NCI-H2107 treated with DMSO at 0.1 percent for 48 hours (cell line): ENCODE data around the gene PHKA1.
A peak's percentile ranks its signal among the peaks of the same experiment; 100 is the strongest.
"Not testable (repeated sequence)": the region's sequence is repeated elsewhere in the genome, so short reads cannot be mapped to it uniquely, and the experiment has no call there.

Experiments used
- DNase-seq: peaks from one replicate; lab custom pipeline; 2025; ENCODE audit not compliant: unreplicated experiment; lab: John Stamatoyannopoulos, UW

PHKA1 gene

DNA sequence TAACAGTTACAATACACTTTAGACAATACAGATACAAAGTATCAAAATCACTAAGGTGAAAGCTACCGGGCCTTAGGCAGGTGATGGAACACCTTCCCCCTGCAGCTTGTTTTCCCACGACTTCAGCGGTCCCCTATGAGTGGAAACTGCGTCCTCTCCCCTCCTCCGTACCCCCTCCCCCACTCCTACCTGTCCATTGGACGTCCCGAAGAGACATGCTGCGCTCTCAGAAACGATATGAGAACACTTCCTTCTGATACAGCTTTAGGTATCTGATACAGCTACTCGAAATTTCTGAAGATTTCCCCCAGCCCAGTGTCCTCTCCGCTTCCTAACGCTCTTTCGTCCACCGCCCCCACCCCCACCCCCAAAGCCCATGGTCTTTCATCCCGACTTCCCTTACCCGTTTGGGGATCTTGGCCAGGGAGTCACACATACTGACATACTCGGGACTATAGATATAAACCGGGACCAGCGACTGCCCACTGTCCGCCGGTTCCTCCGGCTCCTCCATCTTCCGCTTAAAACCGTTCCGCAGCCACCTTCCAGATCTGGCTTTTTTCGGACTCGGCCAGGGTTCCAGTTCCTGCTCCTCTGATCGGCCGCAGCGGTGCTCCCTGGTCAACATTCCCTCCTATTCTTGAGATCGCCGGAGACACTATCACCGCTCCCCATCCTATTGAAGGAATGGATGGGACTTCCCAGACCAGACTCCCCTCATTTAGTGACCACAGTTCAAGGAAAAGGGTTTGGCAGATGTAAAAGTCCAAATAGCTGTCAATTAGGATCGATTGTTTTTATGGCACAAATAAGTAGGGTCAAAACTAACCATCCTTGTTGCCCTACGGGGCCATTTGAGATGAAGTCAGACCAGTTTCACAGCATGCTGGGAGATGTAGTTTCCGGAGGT, 141.6 kb downstream of the PHKA1 start, which contains the start of gene HDAC8:
Gene HDAC8, minus strand, starts transcription at position 596 of the 910 bp plus-strand sequence. Its CDS starts 82 bp downstream, at position 514.
- DNase-seq = peak; percentile 90

DNA sequence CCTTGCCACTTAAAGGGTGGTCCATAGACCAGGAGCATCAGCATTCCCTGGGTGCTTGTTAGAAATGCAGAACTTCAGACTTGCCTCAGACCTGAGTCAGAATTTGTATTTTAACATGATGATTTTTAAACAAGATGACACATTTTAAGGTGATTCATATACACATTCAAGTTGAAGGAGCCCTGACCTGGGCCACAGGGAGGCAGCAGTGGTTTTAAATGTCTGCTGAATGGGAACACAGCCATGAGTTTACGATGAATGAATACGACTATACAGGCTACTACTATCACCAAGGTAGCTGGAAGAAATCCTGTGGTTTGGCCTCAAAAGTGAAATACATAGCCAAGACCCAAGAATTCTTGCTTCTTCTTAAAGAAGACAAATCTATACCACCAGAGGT, 144.3 kb downstream of the PHKA1 start:
- DNase-seq = no peak

DNA sequence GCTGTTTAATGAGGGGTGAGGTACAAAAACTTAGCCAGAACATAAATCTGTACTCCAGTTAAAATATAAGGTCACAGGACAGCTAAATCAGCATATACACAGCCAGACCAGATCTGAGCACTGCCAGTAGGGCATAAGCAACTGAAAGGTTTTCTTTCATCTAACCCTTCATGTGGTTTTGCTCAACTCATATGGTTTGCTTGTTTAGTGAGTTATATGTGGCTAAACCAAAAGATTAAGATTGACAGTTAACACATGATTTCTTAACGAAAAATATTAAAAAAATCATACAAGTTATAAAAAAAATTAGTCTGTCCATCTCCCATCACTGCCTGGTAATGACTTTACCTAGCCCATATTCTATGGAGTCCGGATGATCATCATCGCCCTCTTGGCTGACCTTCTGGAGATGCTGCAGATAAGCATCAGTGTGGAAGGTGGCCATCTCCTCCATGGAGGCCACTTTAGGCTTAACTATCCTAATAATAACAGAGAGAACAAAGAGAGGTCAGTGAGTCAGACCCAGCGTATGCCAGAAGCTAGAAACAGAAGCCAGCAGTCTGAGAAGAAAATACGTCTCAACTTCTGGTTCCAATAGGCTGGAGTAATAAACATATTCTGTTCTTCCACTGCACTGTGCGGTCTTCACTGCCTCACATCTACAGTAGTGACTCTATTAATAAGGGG, 145.6 kb downstream of the PHKA1 start:
- no peak for DNase-seq

DNA sequence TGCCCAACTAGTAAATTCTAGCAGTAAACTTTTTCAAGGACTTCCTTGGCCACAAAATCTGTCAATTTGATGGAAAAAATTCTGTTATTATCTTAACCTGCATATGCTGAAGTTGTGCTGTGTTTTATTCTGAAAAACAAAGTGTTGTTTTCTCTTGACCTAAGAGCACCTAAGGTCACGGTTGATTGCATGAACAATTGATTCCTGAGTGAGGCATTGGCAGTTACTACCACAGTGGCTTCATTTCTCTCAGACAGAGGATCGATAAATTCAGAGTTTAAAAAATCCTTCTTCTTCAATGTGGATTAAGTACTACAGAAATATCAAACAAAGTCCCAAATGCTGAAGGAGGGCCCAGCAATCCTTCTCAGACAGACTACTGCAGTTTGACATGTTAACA, 147.7 kb downstream of the PHKA1 start:
- no peak for DNase-seq

DNA sequence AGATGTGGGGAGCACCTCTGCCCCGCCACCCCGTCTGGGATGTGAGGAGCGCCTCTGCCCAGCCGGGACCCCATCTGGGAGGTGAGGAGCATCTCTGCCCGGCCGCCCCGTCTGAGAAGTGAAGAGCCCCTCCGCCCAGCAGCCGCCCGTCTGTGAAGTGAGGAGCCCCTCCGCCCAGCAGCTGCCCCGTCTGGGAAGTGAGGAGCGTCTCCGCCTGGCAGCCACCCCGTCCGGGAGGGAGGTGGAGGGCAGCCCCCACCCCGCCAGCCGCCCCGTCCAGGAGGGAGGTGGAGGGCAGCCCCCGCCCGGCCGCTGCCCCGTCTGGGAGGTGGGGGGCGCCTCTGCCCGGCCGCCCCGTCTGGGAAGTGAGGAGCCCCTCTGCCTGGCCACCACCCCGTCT, 154.5 kb downstream of the PHKA1 start:
- not testable (repeated sequence) for DNase-seq

DNA sequence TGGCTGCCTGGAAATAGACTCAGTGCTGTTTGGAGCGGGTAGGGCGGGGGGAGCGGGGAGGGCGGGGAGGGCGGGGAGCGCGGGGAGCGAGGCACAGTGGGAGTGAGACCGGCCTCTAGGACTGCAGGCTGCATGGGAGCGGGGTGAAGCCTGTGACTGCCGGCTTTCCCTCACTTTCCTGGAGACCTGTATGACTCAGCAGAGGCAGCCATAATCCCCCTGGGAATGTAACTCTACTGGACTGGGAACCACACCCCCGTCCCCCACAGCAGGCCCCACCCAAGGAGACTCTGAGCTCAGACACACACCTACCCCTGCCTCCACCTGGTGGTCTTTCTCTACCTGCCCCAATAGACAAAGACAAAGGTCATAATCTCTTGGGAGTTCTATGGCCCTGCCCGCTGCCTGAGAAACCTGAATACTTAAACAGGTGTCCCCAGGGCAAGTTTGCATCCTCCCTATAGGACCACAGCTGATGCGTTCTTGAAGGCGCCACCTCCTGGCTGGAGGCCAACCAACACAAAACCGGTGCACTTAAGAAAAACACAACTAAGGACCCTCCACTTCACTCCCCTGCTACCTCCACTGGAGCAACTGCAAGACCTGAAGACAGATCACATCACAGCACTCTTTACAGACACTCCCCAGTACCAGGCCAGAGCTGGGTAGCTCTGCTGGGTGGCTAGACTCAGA, 159.5 kb downstream of the PHKA1 start:
- DNase-seq = peak; percentile 87

DNA sequence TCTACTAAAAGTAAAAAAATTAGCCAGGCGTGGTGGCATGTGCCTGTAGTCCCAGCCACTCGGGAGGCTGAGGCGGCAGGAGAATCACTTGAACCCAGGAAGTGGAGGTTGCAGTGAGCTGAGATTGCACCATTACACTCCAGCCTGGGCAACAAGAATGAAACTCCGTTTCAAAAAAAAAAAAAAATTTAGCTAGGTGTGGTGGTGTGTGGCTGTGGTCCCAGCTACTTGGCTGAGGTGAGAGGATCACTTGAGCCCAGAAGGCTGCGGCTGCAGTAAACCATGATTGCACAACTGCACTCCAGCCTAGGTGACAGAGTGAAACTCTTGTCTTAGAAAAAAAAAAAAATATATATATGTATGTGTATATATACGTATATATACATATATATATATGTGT, 161.7 kb downstream of the PHKA1 start:
- DNase-seq = not testable (repeated sequence)

DNA sequence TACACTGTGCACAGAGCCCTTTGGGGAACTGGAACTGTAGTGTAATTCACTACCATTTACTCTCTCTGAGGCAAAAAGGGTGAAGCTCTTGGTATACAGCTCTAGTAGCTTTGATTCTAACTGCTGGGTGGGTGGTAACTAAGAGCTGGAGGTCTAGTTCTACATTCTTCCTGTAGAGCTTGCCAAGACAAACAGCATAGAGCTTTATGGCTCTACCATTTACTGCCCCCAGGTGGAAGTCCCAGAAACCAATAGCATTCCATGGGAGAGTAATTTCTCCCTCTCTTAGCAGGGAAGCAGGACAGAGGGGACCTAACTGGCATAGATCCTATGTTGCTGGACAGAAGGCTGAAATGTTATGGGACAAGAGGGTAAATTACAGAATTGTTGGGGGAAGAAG, 168.1 kb downstream of the PHKA1 start:
- DNase-seq = no peak

DNA sequence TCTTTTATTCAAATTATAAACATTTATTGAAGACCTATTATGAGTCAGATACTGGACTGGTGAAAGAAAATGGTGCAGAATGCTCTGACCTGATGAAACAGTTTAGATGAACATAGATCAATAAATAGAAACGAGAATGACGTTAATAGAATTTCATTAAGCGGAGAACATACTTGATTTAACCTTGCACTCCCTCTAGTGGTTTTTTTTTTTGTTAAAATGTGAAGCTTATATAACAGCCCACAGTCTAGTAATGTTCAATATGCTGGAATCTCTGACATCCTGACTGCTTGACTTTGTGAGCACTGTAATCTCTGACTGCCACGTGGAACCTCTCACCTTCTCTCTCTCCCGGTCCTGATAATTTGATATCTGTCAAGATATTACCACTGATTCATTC, 173.8 kb downstream of the PHKA1 start:
- peak; percentile 33 for DNase-seq

DNA sequence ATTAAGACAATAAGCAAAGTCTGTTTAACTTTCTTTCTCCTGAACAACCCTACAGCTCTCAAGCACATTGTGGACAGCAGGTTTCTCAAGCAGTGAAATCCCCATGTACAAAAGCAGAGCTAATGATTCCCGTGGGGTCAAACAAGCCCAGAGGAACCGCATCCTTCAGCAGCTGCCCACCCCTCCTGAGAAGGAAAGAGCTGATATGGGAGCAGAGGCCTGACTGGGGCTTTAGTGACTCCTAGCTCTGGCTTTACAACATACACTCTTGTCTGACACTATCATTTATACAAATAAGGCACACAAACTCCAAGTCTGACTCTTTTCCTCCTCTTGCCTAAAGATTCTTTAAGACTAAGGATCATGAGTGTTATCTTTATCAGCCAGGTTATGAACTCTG, 174.3 kb downstream of the PHKA1 start:
- DNase-seq = no peak

DNA sequence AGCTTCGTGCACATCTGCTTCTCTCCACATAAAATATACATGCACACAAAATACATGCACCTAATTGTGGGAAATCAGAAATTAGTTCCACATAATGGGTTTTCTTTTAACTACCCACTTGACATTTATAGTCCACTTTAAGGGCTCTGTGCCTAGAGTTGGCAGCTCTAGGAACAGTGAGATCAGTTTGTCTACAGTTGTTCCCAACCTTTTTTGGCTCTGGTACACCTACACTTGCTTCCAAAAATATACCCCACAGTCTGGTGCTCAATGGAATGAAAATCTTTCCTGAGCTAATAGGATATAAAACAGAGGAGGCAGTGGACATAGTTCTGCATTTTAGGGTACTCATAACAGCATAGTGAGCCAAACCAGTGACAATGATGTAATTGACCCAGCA, 177.6 kb downstream of the PHKA1 start:
- no peak for DNase-seq

DNA sequence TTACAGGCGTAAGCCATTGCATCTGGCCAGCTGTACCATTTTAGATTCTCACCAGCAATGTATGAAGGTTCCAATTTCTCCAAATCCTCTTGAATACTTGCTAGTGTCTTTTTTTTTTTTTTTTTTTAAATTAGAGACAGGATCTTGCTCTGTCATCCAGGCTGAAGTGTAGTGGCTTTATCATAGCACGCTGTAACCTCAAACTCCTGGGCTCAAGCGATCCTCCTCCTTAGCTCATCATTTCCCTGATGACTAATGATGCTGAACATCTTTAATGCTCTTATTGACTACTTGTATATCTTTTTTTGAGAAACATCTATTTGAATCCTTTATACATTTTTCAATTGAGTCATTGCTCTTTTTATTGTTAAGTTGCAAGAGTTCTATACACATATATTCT, 181.7 kb downstream of the PHKA1 start:
- DNase-seq = no peak
